Gastroesophageal sphincter (tissue), 4 donors: ENCODE measurements around the gene RAB7A. TPM values are rescaled to one million over a fixed set of nuclear protein-coding genes. Genes with fewer than 3 reads are reported as not detected.

ENCODE experiments used
- ATAC-seq: fragments of 150-250 bp; one replicate; pipeline ENCODE4 v1.9.1; 2016; ENCODE audit warnings: mild to moderate bottlenecking, moderate library complexity
- H3K27ac ChIP-seq, 4 donors: fragments of 200-600 bp; sonication (generic) in 3 of 4; 1 replicate in 3 of 4; 2 replicates in 1 of 4; pipeline ENCODE4 v1.5.1; 2016 to 2019
- H3K27me3 ChIP-seq: fragments of 200-600 bp; sonication (generic); one replicate; pipeline ENCODE4 v1.5.1; 2019
- H3K36me3 ChIP-seq, 2 donors: fragments of 200-600 bp; sonication (generic); one replicate each; pipeline ENCODE4 v1.5.1; 2019; ENCODE audit warnings: control low read depth in 1 of 2
- H3K4me1 ChIP-seq, 3 donors: fragments of 200-600 bp; sonication (generic); 1 replicate in 2 of 3; 2 replicates in 1 of 3; pipeline ENCODE4 v1.5.1; 2016 to 2019; ENCODE audit warnings: control low read depth in 2 of 3
- H3K4me3 ChIP-seq, 2 donors: fragments of 200-600 bp; sonication (generic); one replicate each; pipeline ENCODE4 v1.5.1; 2019; ENCODE audit warnings: mild to moderate bottlenecking in 1 of 2, moderate library complexity in 1 of 2
- H3K9me3 ChIP-seq, 3 donors: fragments of 200-600 bp; sonication (generic); one replicate each; pipeline ENCODE4 v1.5.1; 2017 to 2019; ENCODE audit warnings: control low read depth in 2 of 3
- EP300 ChIP-seq: sonication (generic); formaldehyde crosslinking; IDR thresholded peaks from one replicate; pipeline ENCODE4 v1.6.1; 2017; ENCODE audit warnings: antibody characterized with exemption, mild to moderate bottlenecking
- POLR2A ChIP-seq, 2 donors: fragments of 450-650 bp; IDR thresholded peaks; one replicate each; pipeline ENCODE4 v1.6.1; 2017; ENCODE audit warnings: antibody characterized with exemption in 2 of 2, mild to moderate bottlenecking in 2 of 2, moderate library complexity in 1 of 2
- POLR2AphosphoS5 ChIP-seq: sonication (generic); formaldehyde crosslinking; IDR thresholded peaks from one replicate; pipeline ENCODE4 v1.6.1; 2017; ENCODE audit warnings: antibody characterized with exemption
- WGBS, 2 donors: methylation state at CpG; one replicate each; pipeline ENCODE4 v1.1.5; 2018; ENCODE audit warnings: low coverage in 1 of 2; 5-methylcytosine and 5-hydroxymethylcytosine counted together
- total RNA-seq, 4 donors: library from RNA; depleted of rRNA; stranded (reverse); fragments of >200 nt; gene quantifications; one replicate each; pipeline ENCODE4 v1.1.0, GENCODE V29; 2016
- TF ChIP-seq, protein P1 (sequence below), 4 experiments: fragments of 200-600 bp in 2 of 4; fragments of 450-650 bp in 2 of 4; sonication (generic) in 1 of 4; IDR thresholded peaks; one replicate each; pipeline ENCODE4 v1.5.1; 2017 to 2019; ENCODE audit warnings: antibody characterized with exemption in 4 of 4, mild to moderate bottlenecking in 2 of 4, moderate library complexity in 2 of 4

RAB7A gene
- 100 to 1,000 TPM in 1 of 4 donors, 10 to 100 TPM in 3; 77.9 to 109 (median 87.2) TPM for total RNA-seq

DNA sequence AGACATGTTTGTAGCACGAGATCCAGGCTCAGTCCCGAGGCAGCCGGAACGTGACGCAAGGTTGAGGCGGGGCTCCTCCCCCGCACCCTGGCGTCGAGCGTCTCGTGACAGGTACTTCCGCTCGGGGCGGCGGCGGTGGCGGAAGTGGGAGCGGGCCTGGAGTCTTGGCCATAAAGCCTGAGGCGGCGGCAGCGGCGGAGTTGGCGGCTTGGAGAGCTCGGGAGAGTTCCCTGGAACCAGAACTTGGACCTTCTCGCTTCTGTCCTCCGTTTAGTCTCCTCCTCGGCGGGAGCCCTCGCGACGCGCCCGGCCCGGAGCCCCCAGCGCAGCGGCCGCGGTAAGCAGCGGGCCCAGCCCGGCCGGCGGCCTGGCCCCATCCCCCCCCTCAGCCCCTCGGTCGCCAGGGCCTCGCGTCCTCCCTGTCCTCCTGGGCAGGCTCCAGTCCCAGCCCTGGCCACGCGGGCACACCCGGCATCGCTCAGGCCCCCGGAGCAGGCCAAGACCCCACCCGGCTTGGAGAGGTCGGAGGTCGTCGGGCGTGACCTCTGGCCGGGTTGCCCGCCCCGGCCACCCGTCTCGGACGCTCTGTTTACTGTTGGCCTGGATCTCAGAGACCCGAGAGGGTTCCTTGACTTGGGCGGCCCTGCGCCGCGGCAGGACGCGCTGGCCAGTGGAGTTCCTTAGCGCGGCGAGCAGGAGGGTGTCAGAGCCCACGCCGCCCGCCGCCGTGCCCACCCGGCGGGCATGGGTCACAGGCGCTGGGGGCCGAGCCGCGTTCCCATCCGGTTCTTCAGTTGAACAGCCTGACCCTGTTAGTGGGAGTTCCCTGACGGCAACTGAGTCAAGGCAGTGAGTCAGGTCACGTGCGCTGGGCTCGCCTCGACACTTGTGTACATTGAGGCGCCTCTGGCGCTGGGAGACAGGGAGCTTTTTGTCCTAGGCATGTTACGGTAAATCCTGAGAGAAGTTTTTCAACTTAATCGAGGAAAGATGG lies at the start of gene RAB7A:
TSS of gene RAB7A (plus strand) at position 161 of the 994 bp plus-strand sequence. CDS start 69,185 bp downstream, outside the sequence.
- peak; percentile 99 for ATAC-seq
- TF ChIP-seq POLR2A (IDR thresholded peaks at IDR 0.05): peak; percentile 93 to 94
- no peak for TF ChIP-seq EP300
- TF ChIP-seq, protein P1, sequence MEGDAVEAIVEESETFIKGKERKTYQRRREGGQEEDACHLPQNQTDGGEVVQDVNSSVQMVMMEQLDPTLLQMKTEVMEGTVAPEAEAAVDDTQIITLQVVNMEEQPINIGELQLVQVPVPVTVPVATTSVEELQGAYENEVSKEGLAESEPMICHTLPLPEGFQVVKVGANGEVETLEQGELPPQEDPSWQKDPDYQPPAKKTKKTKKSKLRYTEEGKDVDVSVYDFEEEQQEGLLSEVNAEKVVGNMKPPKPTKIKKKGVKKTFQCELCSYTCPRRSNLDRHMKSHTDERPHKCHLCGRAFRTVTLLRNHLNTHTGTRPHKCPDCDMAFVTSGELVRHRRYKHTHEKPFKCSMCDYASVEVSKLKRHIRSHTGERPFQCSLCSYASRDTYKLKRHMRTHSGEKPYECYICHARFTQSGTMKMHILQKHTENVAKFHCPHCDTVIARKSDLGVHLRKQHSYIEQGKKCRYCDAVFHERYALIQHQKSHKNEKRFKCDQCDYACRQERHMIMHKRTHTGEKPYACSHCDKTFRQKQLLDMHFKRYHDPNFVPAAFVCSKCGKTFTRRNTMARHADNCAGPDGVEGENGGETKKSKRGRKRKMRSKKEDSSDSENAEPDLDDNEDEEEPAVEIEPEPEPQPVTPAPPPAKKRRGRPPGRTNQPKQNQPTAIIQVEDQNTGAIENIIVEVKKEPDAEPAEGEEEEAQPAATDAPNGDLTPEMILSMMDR (IDR thresholded peaks at IDR 0.05): peak in 1 of 4 experiments; percentile 1
- TF ChIP-seq POLR2AphosphoS5: peak; percentile 98
- Histone ChIP-seq H3K9me3 (no peaks in the 10 kb centered on the region), H3K27me3 (no peaks in the 10 kb centered on the region), H3K27ac (peak within 1 kb of the TSS; percentile 95 to 99 (median 96)), H3K36me3 (no peaks in the 10 kb centered on the region), H3K4me3 (peak within 1 kb of the TSS; percentile 91 to 94), H3K4me1 (peaks cover 3 to 50% (median 16%) of the 10 kb centered on the region in 3 donors)
- WGBS, 2 donors: 0% methylated on average over 4 to 14 of the region's 93 CpGs

DNA sequence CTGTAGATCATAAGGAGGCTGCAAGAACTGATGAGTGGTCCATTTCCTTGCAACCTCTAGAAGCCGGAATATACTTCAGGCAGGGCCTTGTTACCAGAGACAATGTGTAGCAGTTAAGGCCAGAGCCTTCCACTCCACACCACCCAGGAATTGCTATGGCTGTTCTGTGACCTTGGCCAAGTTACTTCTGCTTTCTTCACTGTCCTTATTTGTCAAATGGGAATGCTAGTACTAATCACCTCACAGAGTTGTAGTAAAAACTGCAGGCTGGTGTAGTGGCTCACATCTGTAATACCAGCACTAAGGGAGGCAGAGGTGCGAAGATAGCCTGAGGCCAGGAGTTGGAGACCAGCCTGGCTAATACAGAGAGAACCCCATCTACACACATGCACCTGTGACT lies 46.6 kb upstream of the RAB7A start:
- H3K4me1 ChIP-seq: peaks cover 0 to 10% (median 0%) of the 10 kb centered on the region in 3 donors
- TF ChIP-seq, protein P1 (IDR thresholded peaks at IDR 0.05): no peak
- TF ChIP-seq EP300: no peak
- TF ChIP-seq POLR2A (IDR thresholded peaks at IDR 0.05): no peak
- no peak for TF ChIP-seq POLR2AphosphoS5
- ATAC-seq: no peak

DNA sequence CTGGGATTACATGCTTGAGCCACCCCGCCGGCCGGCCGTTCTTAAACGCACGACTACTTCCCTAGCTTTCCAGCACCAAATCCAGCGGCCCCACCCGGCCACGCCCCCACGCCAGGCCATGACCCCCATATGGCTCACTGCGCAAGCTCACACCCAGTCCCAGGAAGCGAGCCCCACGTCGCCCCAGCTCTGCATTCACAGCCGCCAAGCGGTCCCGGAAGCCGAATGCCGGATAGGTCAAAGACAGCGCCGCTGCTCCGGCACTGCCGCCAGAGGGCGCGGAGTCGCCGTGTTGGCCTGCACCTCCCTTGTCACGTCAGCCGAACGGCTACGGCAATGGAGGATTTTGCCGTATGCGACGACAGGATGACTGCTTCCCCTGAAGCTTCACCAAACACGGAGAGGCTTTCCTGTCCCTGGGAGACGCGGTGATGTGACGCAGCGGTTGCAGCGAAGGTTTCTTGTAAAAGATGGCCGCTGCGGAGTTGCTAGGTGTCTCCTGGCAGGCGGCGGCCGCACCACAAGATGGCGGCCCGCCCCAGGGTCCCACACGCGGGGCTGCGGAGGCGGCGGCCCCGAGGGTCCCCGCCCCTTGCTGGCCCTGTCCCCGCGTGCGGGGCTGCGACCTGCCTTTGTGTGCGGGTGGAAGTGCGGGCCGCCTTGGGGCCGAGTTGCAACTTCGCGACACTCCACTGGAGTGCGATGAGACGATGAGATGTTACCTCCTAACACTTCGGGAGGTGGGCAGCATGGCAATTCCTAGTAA lies 45.2 kb upstream of the RAB7A start:
- no peaks in the 10 kb centered on the region for H3K27me3 ChIP-seq
- ATAC-seq: peak; percentile 100

More for the DNA sequence above, 46.6 kb upstream of the RAB7A start:
- Histone ChIP-seq H3K27me3 (no peaks in the 10 kb centered on the region), H3K4me3 (no peak overlapping the region), H3K36me3 (no peaks in the 10 kb centered on the region), H3K9me3 (no peaks in the 10 kb centered on the region), H3K27ac (peak overlapping the region in 2 of 4 donors; percentile 1 to 96)
- 100% methylated on average over 2 of the region's 2 CpGs for WGBS, 2 donors

DNA sequence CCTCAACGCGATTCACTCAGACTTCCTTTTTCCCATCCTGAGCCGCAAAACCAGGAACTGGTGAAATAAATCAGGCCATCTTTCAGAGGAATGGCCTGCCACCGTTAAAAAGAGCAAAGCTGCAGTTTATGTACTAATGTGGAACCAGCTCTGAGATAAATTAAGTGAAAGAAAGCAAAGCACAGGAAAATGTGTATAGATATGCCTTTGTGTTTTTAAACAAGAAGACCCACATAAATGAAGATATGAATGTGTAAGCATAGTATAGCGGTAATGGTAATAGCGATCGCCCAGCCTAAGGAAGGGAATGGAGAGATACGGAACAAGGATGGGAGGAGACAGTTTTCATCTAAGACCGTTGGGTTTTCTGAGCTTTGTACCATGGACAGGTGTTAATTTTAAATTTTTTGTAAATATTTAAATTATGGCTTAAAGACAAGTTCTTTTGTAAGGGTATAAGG lies 44.6 kb upstream of the RAB7A start:
- WGBS, 2 donors: 63 to 70% methylated on average over 5 to 6 of the region's 9 CpGs
- Histone ChIP-seq H3K9me3 (no peaks in the 10 kb centered on the region), H3K4me1 (peaks cover 0 to 10% (median 0%) of the 10 kb centered on the region in 3 donors), H3K36me3 (no peaks in the 10 kb centered on the region), H3K27me3 (no peaks in the 10 kb centered on the region), H3K27ac (peak overlapping the region; percentile 59 to 96 (median 92)), H3K4me3 (peak overlapping the region; percentile 45 to 74)
- ATAC-seq: no peak
- TF ChIP-seq POLR2A (IDR thresholded peaks at IDR 0.05) (no peak), EP300 (no peak), POLR2AphosphoS5 (no peak)
- TF ChIP-seq, protein P1 (IDR thresholded peaks at IDR 0.05): no peak

More for the DNA sequence above, 45.2 kb upstream of the RAB7A start:
- Histone ChIP-seq H3K27ac (peak overlapping the region; percentile 59 to 96 (median 92)), H3K4me3 (peak overlapping the region; percentile 45 to 74), H3K4me1 (peaks cover 0 to 10% (median 0%) of the 10 kb centered on the region in 3 donors), H3K9me3 (no peaks in the 10 kb centered on the region), H3K36me3 (no peaks in the 10 kb centered on the region)
- 0% methylated on average over 1 of the region's 67 CpGs; no CpG with 5 or more reads in 1 of the 2 donors for WGBS, 2 donors
- TF ChIP-seq, protein P1 (IDR thresholded peaks at IDR 0.05): peak; percentile 96 to 100 (median 98)
- no peak for TF ChIP-seq EP300
- peak; percentile 96 for TF ChIP-seq POLR2AphosphoS5
- peak; percentile 70 to 72 for TF ChIP-seq POLR2A (IDR thresholded peaks at IDR 0.05)
